T-helper 9 cell (primary cell): Measurements from ENCODE around the gene CPE.

ENCODE experiments used
- DNase-seq: peaks from one replicate; pipeline ENCODE4 v3.0.0-alpha.2; 2020

Gene CPE

GRCh38 chr4:165367040-165367439 is 11.8 kb upstream of the CPE start:
- DNase-seq, result no peak

- no peak for DNase-seq
Observed at GRCh38 chr4:165368114-165368513, 10.7 kb upstream of the CPE start.

GRCh38 chr4:165368567-165368966 is 10.2 kb upstream of the CPE start:
- no peak for DNase-seq

- DNase-seq, result no peak
Observed at GRCh38 chr4:165369522-165369921, 9.3 kb upstream of the CPE start.

GRCh38 chr4:165370530-165370929 is 8.3 kb upstream of the CPE start:
- DNase-seq, result no peak

GRCh38 chr4:165375465-165375864 is 3.3 kb upstream of the CPE start:
- DNase-seq, result no peak

GRCh38 chr4:165378398-165378744 is 437 bp upstream of the CPE start:
- DNase-seq, result no peak

- no peak for DNase-seq
Observed at GRCh38 chr4:165379678-165380064, 863 bp downstream of the CPE start.

GRCh38 chr4:165380805-165381204 is 2.0 kb downstream of the CPE start:
- no peak for DNase-seq

- no peak for DNase-seq
Observed at GRCh38 chr4:165381821-165382373, 3.1 kb downstream of the CPE start.

GRCh38 chr4:165382640-165383039 is 3.8 kb downstream of the CPE start:
- no peak for DNase-seq

GRCh38 chr4:165383591-165384073 is 4.8 kb downstream of the CPE start:
- DNase-seq, result no peak

- no peak for DNase-seq
Observed at GRCh38 chr4:165384186-165384585, 5.4 kb downstream of the CPE start.

- DNase-seq, result no peak
Observed at GRCh38 chr4:165384598-165384997, 5.8 kb downstream of the CPE start.

- no peak for DNase-seq
Observed at GRCh38 chr4:165385126-165385525, 6.3 kb downstream of the CPE start.

- no peak for DNase-seq
Observed at GRCh38 chr4:165386328-165386727, 7.5 kb downstream of the CPE start.

- no peak for DNase-seq
Observed at GRCh38 chr4:165388756-165389155, 9.9 kb downstream of the CPE start.

GRCh38 chr4:165393051-165393450 is 14.2 kb downstream of the CPE start:
- no peak for DNase-seq

- DNase-seq, result no peak
Observed at GRCh38 chr4:165393704-165394103, 14.9 kb downstream of the CPE start.

- DNase-seq, result no peak
Observed at GRCh38 chr4:165394275-165394674, 15.5 kb downstream of the CPE start.

- no peak for DNase-seq
Observed at GRCh38 chr4:165398570-165398969, 19.8 kb downstream of the CPE start.

GRCh38 chr4:165402375-165402774 is 23.6 kb downstream of the CPE start:
- DNase-seq, result no peak

GRCh38 chr4:165403048-165403447 is 24.2 kb downstream of the CPE start:
- no peak for DNase-seq

GRCh38 chr4:165403637-165404036 is 24.8 kb downstream of the CPE start:
- no peak for DNase-seq

- DNase-seq, result no peak
Observed at GRCh38 chr4:165404080-165404479, 25.3 kb downstream of the CPE start.

- no peak for DNase-seq
Observed at GRCh38 chr4:165404696-165405095, 25.9 kb downstream of the CPE start.
